Small intestine (tissue), 16 donors: ENCODE measurements around the gene TLCD2. TPM values are rescaled to one million over a fixed set of nuclear protein-coding genes. Genes with fewer than 3 reads are reported as not detected.

Experiments
- DNase-seq, 2 donors: peaks; one replicate each; pipeline versions ENCODE4 v3.0.0 to v3.0.0-alpha.2; 2013
- FAIRE-seq: peaks from 2 replicates; lab custom pipeline; 2012; peaks lifted over from hg19 to GRCh38; lab: Jason Lieb, UNC
- H3K27ac ChIP-seq, 3 donors: one replicate each; pipeline ENCODE4 v1.5.1; 2013; ENCODE audit warnings: low read length in 2 of 3, mild to moderate bottlenecking in 2 of 3, control low read depth in 1 of 3, inconsistent platforms in 1 of 3, low read depth in 1 of 3, moderate library complexity in 1 of 3
- H3K27me3 ChIP-seq, 3 donors: one replicate each; pipeline ENCODE4 v1.6.1; 2013; ENCODE audit warnings: low read length in 3 of 3, inconsistent platforms in 1 of 3; ENCODE audit not compliant: control insufficient read depth in 3 of 3, insufficient read depth in 3 of 3
- H3K36me3 ChIP-seq, 3 donors: one replicate each; pipeline ENCODE4 v1.6.1; 2013; ENCODE audit warnings: low read length in 3 of 3, inconsistent platforms in 1 of 3, low read depth in 1 of 3, mild to moderate bottlenecking in 1 of 3, moderate library complexity in 1 of 3; ENCODE audit not compliant: control insufficient read depth in 3 of 3, insufficient read depth in 2 of 3
- H3K4me1 ChIP-seq, 3 donors: one replicate each; pipeline ENCODE4 v1.6.1; 2013; ENCODE audit warnings: low read length in 2 of 3, inconsistent platforms in 1 of 3, low read depth in 1 of 3, mild to moderate bottlenecking in 1 of 3, moderate library complexity in 1 of 3; ENCODE audit not compliant: control insufficient read depth in 3 of 3, insufficient read depth in 2 of 3
- H3K4me3 ChIP-seq, 3 donors: one replicate each; pipeline ENCODE4 v1.5.1; 2013; ENCODE audit warnings: low read length in 3 of 3, control low read depth in 1 of 3, inconsistent platforms in 1 of 3, low read depth in 1 of 3, mild to moderate bottlenecking in 1 of 3, moderate library complexity in 1 of 3
- H3K9me3 ChIP-seq, 2 donors: one replicate each; pipeline ENCODE4 v1.6.1; 2013; ENCODE audit warnings: low read depth in 1 of 2, low read length in 1 of 2; ENCODE audit not compliant: control insufficient read depth in 2 of 2, insufficient read depth in 1 of 2
- WGBS, 3 donors: extraction: QIAGEN DNeasy Blood & Tissue Kit; methylation state at CpG; one replicate each; pipeline ENCODE4 v1.1.7; 2013; 5-methylcytosine and 5-hydroxymethylcytosine counted together
- long read RNA-seq, 10 donors: transcript quantifications; one replicate each; lab custom pipeline, GENCODE V29; 2026
- polyA plus RNA-seq, 4 donors: library from polyadenylated mRNA; stranded (reverse) in 3 of 4; unstranded in 1 of 4; fragments of 200-250 nt in 3 of 4; fragments of 120-200 nt in 1 of 4; gene quantifications; one replicate each; pipeline versions ENCODE4 v1.2.1 to v1.2.3, GENCODE V29; 2013
- donor health status: healthy with polysubstance abuse.
- donor health status: control.
- donor health status: control.
- donor health status: Bipolar disorder and iron deficiency.
- donor health status: healthy.

TLCD2 gene, protein sequence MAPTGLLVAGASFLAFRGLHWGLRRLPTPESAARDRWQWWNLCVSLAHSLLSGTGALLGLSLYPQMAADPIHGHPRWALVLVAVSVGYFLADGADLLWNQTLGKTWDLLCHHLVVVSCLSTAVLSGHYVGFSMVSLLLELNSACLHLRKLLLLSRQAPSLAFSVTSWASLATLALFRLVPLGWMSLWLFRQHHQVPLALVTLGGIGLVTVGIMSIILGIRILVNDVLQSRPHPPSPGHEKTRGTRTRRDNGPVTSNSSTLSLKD
- polyA plus RNA-seq = 10 to 100 TPM in 1 of 4 donors, 1 to 10 TPM in 3; 1.8 to 10.3 (median 6.5) TPM
- long read RNA-seq, donor 1 = 0 reads
- long read RNA-seq, donor 2, full-length matches to known transcripts = 1 of 1 reads
- long read RNA-seq, donor 2, partial matches to known transcripts = 0 of 1 reads
- long read RNA-seq, donor 2, other reads (novel, unspliced or antisense) = 0 of 1 reads
- long read RNA-seq, donor 3 = 0 reads
- long read RNA-seq, donor 4 = 0 reads
- long read RNA-seq, donor 5 = 0 reads
- long read RNA-seq, donor 6 = 0 reads
- long read RNA-seq, donor 7, full-length matches to known transcripts = 1 of 1 reads
- long read RNA-seq, donor 7, partial matches to known transcripts = 0 of 1 reads
- long read RNA-seq, donor 7, other reads (novel, unspliced or antisense) = 0 of 1 reads
- long read RNA-seq, donor 8, full-length matches to known transcripts = 1 of 1 reads
- long read RNA-seq, donor 8, partial matches to known transcripts = 0 of 1 reads
- long read RNA-seq, donor 8, other reads (novel, unspliced or antisense) = 0 of 1 reads
- long read RNA-seq, donor 9 = 0 reads
- long read RNA-seq, donor 10 = 0 reads

DNA sequence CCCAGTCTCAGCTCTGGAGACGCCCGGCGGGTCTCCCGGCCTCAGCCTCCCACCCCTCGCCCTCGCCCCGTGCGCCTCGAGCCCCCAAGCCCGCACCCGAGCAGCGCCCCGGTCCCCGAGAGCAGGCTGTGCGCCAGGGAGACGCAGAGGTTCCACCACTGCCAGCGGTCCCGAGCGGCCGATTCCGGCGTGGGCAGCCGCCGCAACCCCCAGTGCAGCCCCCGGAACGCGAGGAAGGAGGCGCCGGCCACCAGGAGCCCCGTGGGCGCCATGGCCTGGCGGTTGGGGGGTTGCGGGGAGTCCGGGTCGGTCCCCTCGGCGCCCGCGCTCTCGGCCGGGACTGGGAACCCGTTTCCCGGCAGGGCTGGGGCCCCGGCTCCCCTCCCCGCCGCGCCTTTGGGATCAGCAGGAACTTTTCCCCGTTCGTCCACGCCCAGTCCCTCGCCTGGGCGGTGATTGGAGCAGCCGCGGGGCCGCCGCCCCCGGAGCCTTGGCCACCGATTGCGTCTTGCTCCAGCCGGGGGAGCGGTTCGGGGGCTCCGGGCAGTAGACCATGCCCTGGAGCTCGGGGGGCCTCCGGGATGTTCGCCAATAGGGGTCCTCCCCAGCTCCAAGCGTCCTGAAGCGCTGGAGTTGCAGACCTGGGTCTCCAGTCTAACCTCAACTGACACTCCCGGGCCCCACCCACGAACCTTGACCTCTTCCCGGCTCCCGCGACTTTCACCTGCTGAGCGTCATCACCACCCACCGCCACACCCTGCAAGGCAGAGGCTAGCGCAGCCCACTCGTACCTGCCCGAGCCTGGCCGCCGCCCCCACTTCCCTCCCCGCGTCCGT, at the start of gene TLCD2:
TSS of gene TLCD2 (minus strand) at position 407 of the 836 bp plus-strand sequence. CDS start at position 272, 135 bp downstream.
- H3K27ac ChIP-seq = peak within 1 kb of the TSS; percentile 73 to 96 (median 92)
- peak within 1 kb of the TSS; percentile 53 to 90 (median 59) for H3K4me3 ChIP-seq
- peaks cover 0 to 2% (median 0%) of the 10 kb centered on the region in 3 donors for H3K27me3 ChIP-seq
- H3K4me1 ChIP-seq = peaks cover 0 to 40% (median 3%) of the 10 kb centered on the region in 3 donors
- 0 to 1% (median 1%) methylated on average over 53 to 83 of the region's 83 CpGs for WGBS, 3 donors
- FAIRE-seq (no peak), DNase-seq (peak; percentile 95 to 96)
- H3K9me3 ChIP-seq = no peaks in the 10 kb centered on the region
- H3K36me3 ChIP-seq = peaks cover 0 to 36% (median 9%) of the 10 kb centered on the region in 3 donors

DNA sequence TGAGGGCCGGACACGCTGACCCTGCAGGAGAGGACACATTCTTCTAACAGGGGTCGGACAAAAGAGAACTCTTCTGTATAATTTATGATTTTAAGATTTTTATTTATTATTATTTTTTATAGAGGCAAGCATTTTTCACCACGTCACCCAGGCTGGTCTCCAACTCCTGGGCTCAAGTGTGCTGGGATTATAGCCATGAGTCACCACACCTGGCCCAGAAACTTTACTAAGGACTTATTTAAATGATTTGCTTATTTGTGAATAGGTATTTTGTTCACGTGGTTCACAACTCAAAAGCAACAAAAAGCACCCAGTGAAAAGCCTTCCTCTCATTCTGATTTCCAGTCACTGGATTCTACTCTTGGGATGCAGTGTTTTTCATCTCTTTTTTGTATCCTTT, 49.4 kb upstream of the TLCD2 start:
- 69 to 86% (median 74%) methylated on average over 5 of the region's 5 CpGs for WGBS, 3 donors
- Histone ChIP-seq H3K27ac (no peak overlapping the region), H3K4me3 (no peak overlapping the region), H3K27me3 (no peaks in the 10 kb centered on the region), H3K9me3 (no peaks in the 10 kb centered on the region), H3K4me1 (peaks cover 0 to 30% (median 6%) of the 10 kb centered on the region in 3 donors), H3K36me3 (no peaks in the 10 kb centered on the region)
- FAIRE-seq (no peak), DNase-seq (no peak)

DNA sequence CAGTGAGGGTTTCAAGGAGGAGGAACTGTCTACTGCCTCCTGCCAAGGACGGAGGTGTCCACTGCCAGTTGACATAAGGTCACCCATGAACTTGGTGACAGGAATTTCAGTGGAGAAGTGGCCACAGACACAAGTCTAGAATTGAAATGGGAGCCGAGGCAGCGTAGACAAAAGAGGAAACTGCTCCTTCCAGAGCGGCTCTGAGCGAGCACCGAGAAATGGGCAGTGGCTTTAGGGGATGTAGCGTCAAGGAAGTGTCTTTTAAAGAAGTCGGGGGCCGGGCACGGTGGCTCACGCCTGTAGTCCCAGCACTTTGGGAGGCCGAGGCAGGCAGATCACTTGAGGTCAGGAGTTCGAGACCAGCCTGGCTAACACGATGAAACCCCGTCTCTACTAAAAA, 48.6 kb upstream of the TLCD2 start:
- no peaks in the 10 kb centered on the region for H3K36me3 ChIP-seq
- H3K27me3 ChIP-seq = no peaks in the 10 kb centered on the region
- no peak overlapping the region for H3K4me3 ChIP-seq
- 75 to 85% (median 75%) methylated on average over 15 of the region's 15 CpGs for WGBS, 3 donors
- FAIRE-seq = no peak
- no peak overlapping the region for H3K27ac ChIP-seq
- DNase-seq = no peak
- H3K9me3 ChIP-seq = no peaks in the 10 kb centered on the region
- peaks cover 0 to 23% (median 6%) of the 10 kb centered on the region in 3 donors for H3K4me1 ChIP-seq

DNA sequence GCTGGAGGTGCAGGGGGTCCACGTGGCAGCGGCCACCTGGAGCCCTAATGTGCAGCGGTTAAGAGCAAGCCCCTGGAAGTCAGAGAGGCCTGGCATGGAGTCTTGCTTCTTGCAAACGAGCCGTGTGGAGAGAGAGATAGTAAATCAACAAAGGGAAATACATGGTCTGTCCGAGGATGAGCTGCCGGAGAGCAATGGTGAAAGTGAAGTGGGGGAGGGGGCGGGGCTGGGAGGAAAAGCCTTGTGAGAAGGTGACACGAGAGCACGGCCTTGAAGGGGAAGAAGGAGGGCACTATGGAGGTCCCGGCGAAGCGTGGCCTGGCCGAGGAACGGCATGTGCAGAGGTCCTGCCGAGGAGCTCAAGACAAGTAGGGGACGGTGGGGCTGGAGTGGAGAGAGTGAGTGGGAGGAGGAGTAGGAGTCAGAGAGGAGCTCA, 45.7 kb upstream of the TLCD2 start:
- 73 to 87% (median 82%) methylated on average over 17 of the region's 17 CpGs for WGBS, 3 donors
- Histone ChIP-seq H3K4me1 (no peaks in the 10 kb centered on the region), H3K4me3 (no peak overlapping the region), H3K27me3 (no peaks in the 10 kb centered on the region), H3K36me3 (peaks cover 0 to under 1% (median 0%) of the 10 kb centered on the region in 3 donors), H3K27ac (no peak overlapping the region), H3K9me3 (no peaks in the 10 kb centered on the region)
- DNase-seq = no peak
- no peak for FAIRE-seq

DNA sequence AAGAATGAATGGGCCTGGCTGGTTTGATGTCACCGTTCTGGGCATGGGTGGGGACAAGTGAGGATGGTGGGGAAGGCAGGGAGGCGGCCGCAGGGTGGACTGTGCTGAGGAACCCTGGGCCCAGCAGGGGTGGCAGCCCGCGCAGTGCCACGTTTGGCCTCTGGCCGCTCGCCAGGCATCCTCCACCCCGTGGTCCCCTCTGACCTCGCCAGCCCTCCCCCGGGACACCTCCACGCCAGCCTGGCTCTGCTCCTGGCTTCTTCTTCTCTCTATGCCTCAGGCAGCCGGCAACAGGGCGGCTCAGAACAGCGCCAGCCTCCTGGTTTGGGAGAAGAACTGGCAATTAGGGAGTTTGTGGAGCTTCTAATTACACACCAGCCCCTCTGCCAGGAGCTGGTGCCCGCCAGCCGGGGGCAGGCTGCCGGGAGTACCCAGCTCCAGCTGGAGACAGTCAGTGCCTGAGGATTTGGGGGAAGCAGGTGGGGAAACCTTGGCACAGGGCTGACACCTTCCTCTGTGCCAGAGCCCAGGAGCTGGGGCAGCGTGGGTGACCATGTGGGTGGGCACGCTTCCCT, 45.2 kb upstream of the TLCD2 start:
- Histone ChIP-seq H3K27ac (no peak overlapping the region), H3K27me3 (no peaks in the 10 kb centered on the region), H3K36me3 (peaks cover 0 to 6% (median 0%) of the 10 kb centered on the region in 3 donors), H3K4me1 (no peaks in the 10 kb centered on the region), H3K9me3 (no peaks in the 10 kb centered on the region), H3K4me3 (no peak overlapping the region)
- WGBS, 3 donors = 65 to 79% (median 70%) methylated on average over 17 to 20 of the region's 20 CpGs
- DNase-seq = no peak
- no peak for FAIRE-seq

DNA sequence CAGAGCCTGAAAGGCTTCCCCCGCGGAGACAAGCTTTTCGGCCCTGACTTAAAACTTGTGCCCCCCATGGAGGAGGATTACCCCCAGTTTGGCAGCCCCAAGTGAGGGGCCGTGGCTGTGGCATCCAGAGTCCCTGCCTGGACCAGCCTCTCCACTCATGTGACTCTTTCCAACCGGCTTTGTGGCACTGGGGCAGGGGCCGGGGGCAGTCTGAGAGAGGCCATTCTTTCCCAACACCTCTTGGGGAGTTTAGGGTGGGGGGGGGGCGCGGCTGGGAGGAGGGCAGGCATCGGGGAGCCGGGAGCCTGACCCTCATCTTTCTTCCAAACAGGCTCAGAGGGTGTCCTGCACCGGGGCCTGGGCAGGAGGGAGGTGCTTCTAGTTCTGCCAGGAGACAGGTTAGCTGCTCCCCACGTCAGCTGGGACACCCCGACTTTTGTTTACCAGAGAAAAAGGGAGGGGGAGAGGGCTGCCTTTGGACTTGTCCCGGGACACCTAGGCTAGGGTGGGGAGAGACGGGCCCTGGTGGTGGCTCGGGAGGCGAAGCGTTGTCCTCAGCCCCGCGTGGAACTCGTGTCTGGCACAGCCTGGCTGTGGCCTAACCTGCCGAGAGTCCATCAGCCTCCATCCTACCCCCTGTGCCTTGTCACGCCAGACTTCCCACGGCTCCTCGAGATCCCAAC, 44.4 kb upstream of the TLCD2 start:
- FAIRE-seq (no peak), DNase-seq (peak in 1 of 2 donors; percentile 52)
- no peaks in the 10 kb centered on the region for H3K9me3 ChIP-seq
- WGBS, 3 donors = 25 to 64% (median 34%) methylated on average over 23 to 24 of the region's 25 CpGs
- no peaks in the 10 kb centered on the region for H3K27me3 ChIP-seq
- no peak overlapping the region for H3K27ac ChIP-seq
- no peaks in the 10 kb centered on the region for H3K4me1 ChIP-seq
- peaks cover 0 to 8% (median 0%) of the 10 kb centered on the region in 3 donors for H3K36me3 ChIP-seq
- H3K4me3 ChIP-seq = no peak overlapping the region

DNA sequence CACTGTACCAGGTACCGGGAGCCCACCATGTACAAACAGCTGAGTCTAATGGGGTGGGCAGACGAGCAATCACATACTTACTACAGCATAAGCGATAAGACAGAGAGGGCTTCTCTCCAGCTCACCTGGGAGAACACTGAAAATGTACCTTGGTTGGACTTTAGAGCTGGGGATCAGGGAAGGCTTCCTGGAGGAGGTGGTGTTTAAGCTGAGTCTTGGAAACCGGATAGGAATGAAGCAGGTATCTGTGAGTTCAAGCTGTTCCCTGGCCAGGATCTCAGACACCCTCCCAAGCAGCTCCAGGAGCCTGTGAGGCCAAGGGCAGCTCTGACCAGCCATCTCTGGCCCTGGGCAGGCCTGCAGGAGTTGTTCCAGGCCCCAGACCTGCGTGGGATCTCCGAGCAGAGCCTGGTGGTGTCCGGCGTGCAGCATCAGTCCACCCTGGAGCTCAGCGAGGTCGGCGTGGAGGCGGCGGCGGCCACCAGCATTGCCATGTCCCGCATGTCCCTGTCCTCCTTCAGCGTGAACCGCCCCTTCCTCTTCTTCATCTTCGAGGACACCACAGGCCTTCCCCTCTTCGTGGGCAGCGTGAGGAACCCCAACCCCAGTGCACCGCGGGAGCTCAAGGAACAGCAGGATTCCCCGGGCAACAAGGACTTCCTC, 43.7 kb upstream of the TLCD2 start:
- no peak overlapping the region for H3K4me3 ChIP-seq
- WGBS, 3 donors = 80 to 87% (median 84%) methylated on average over 21 to 23 of the region's 23 CpGs
- FAIRE-seq (no peak), DNase-seq (no peak)
- no peak overlapping the region for H3K27ac ChIP-seq
- no peaks in the 10 kb centered on the region for H3K27me3 ChIP-seq
- H3K4me1 ChIP-seq = no peaks in the 10 kb centered on the region
- peaks cover 0 to 9% (median 0%) of the 10 kb centered on the region in 3 donors for H3K36me3 ChIP-seq
- H3K9me3 ChIP-seq = no peaks in the 10 kb centered on the region
